Loucy (cell line): ENCODE data around the gene DIPK2A.

Source experiments
- EZH2phosphoT487 ChIP-seq: fragments of 200-600 bp; IDR thresholded peaks from 2 replicates; pipeline ENCODE4 v1.6.1; 2018; ENCODE audit warnings: antibody characterized with exemption, mild to moderate bottlenecking, moderate library complexity, borderline replicate concordance
- TF ChIP-seq, protein P1 (sequence below): fragments of 200-600 bp; sonication (generic); conservative IDR thresholded peaks from 2 replicates; pipeline ENCODE4 v1.5.1; 2014; ENCODE audit warnings: mild to moderate bottlenecking, antibody characterized with exemption, low read length

DNA sequence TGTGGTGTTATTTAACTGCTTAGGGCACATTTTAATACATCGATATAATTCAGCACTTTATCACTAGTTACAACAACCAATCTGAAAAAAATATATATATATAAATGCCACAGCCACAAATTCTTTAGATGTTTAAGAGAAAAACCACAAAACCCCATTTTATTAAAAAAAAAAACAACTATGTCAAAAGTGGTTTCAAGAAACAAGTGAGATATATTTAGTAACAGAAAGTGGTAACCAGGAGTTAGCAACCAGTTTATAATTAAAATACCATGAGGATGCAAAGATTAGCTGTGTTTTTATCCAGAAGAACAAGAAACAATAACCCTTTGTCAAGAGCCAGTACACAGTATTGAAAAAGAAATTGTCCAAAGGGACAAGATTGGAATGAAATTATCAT lies 14.8 kb upstream of the DIPK2A start:
- TF ChIP-seq, protein P1, sequence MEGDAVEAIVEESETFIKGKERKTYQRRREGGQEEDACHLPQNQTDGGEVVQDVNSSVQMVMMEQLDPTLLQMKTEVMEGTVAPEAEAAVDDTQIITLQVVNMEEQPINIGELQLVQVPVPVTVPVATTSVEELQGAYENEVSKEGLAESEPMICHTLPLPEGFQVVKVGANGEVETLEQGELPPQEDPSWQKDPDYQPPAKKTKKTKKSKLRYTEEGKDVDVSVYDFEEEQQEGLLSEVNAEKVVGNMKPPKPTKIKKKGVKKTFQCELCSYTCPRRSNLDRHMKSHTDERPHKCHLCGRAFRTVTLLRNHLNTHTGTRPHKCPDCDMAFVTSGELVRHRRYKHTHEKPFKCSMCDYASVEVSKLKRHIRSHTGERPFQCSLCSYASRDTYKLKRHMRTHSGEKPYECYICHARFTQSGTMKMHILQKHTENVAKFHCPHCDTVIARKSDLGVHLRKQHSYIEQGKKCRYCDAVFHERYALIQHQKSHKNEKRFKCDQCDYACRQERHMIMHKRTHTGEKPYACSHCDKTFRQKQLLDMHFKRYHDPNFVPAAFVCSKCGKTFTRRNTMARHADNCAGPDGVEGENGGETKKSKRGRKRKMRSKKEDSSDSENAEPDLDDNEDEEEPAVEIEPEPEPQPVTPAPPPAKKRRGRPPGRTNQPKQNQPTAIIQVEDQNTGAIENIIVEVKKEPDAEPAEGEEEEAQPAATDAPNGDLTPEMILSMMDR, result no peak
- TF ChIP-seq EZH2phosphoT487, result no peak
